Measurements from ENCODE around the gene CSNK1G1. TPM values are rescaled to one million over a fixed set of nuclear protein-coding genes. Genes with fewer than 3 reads are reported as not detected.

Gene CSNK1G1
- total and polyA plus RNA-seq, 2 donors (not counting 1 experiment from before 2014, with no cell fraction given): 18.2 to 27.1 TPM

DNA sequence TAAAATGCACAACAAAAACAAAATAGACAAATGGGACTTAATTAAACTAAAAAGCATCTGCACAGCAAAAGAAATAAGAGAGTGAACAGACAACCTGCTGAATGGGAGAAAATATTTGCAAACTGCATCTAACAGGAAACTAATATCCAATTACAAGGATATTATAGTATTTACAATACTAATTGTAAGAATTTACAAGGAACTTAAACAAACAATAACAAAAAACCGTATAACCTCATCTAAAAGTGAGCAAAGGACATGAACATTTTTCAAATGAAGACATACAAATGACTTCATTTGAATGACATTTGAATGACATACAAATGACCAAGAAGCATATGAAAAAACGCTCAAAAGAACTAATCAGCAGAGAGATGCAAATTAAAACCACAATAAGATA, 66.4 kb downstream of the CSNK1G1 start:
- H3K9me3 ChIP-seq (ENCODE audit: control insufficient read depth, insufficient read depth, low read depth, low read length): no peaks in the 10 kb centered on the region
- H4K20me1 ChIP-seq (ENCODE audit: control insufficient read depth, extremely low read depth, insufficient read depth, low read length): no peaks in the 10 kb centered on the region
- no peaks in the 10 kb centered on the region for H3K27me3 ChIP-seq (ENCODE audit: control insufficient read depth, insufficient read depth, low read length)
- no peak overlapping the region for H3K4me3 ChIP-seq (replicated peaks in 1 of 4; ENCODE audit: control extremely low read depth in 1 of 4, insufficient read depth in 1 of 4, low read depth in 3 of 4, low read length in 4 of 4)
- H3K79me2 ChIP-seq (ENCODE audit: control insufficient read depth, insufficient read depth, low read length): peaks cover 23% of the 10 kb centered on the region
- no peak for DNase-seq (ENCODE audit: low read depth in 2 of 2)
- no peak overlapping the region for H2AFZ ChIP-seq (ENCODE audit: low read length)
- no peak overlapping the region for H3K27ac ChIP-seq (ENCODE audit: insufficient read depth, low read length)
- no peaks in the 10 kb centered on the region for H3K36me3 ChIP-seq (ENCODE audit: control insufficient read depth, insufficient read depth, low read length)
- no peak overlapping the region for H3K4me2 ChIP-seq (ENCODE audit: extremely low read depth, insufficient read depth, low read length)
- H3K9ac ChIP-seq (ENCODE audit: insufficient read depth, low read length): no peak overlapping the region
- TF ChIP-seq, protein P1, sequence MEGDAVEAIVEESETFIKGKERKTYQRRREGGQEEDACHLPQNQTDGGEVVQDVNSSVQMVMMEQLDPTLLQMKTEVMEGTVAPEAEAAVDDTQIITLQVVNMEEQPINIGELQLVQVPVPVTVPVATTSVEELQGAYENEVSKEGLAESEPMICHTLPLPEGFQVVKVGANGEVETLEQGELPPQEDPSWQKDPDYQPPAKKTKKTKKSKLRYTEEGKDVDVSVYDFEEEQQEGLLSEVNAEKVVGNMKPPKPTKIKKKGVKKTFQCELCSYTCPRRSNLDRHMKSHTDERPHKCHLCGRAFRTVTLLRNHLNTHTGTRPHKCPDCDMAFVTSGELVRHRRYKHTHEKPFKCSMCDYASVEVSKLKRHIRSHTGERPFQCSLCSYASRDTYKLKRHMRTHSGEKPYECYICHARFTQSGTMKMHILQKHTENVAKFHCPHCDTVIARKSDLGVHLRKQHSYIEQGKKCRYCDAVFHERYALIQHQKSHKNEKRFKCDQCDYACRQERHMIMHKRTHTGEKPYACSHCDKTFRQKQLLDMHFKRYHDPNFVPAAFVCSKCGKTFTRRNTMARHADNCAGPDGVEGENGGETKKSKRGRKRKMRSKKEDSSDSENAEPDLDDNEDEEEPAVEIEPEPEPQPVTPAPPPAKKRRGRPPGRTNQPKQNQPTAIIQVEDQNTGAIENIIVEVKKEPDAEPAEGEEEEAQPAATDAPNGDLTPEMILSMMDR (conservative IDR thresholded peaks at IDR 0.05 in 1 of 2, IDR thresholded peaks at IDR 0.05 in 1 of 2; ENCODE audit: low read depth in 1 of 2, low read length in 2 of 2): no peak
- TF ChIP-seq EZH2 (IDR thresholded peaks at IDR 0.05; ENCODE audit: low read length, missing control alignments): no peak
- H3K4me1 ChIP-seq (ENCODE audit: control insufficient read depth, extremely low read depth, insufficient read depth, low read length): peaks cover 3% of the 10 kb centered on the region

DNA sequence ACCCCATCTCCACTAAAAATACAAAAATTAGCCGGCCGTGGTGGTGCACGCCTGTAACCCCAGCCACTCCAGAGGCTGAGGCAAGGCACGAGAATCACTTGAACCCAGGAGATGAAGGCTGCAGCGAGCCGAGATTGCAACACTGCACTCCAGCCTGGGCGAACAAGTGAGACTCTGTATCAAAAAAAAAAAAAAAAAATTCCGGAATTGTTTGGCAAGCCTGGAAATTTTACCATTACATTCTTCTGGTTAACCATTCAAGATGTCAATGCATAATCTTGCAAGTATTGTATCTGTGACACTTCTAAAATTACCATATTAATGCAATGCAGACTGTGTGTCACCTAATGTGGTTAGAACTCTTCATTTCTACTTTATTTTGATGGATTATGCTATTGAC, 67.0 kb downstream of the CSNK1G1 start:
- Histone ChIP-seq H3K27me3 (ENCODE audit: control insufficient read depth, insufficient read depth, low read length) (no peaks in the 10 kb centered on the region), H3K36me3 (ENCODE audit: control insufficient read depth, insufficient read depth, low read length) (no peaks in the 10 kb centered on the region), H3K9ac (ENCODE audit: insufficient read depth, low read length) (no peak overlapping the region), H4K20me1 (ENCODE audit: control insufficient read depth, extremely low read depth, insufficient read depth, low read length) (no peaks in the 10 kb centered on the region), H3K79me2 (ENCODE audit: control insufficient read depth, insufficient read depth, low read length) (peaks cover 23% of the 10 kb centered on the region), H3K4me2 (ENCODE audit: extremely low read depth, insufficient read depth, low read length) (no peak overlapping the region), H3K27ac (ENCODE audit: insufficient read depth, low read length) (no peak overlapping the region), H3K4me3 (replicated peaks in 1 of 4; ENCODE audit: control extremely low read depth in 1 of 4, insufficient read depth in 1 of 4, low read depth in 3 of 4, low read length in 4 of 4) (no peak overlapping the region), H3K4me1 (ENCODE audit: control insufficient read depth, extremely low read depth, insufficient read depth, low read length) (peaks cover 3% of the 10 kb centered on the region), H2AFZ (ENCODE audit: low read length) (no peak overlapping the region), H3K9me3 (ENCODE audit: control insufficient read depth, insufficient read depth, low read depth, low read length) (no peaks in the 10 kb centered on the region)
- TF ChIP-seq, protein P1 (conservative IDR thresholded peaks at IDR 0.05 in 1 of 2, IDR thresholded peaks at IDR 0.05 in 1 of 2; ENCODE audit: low read depth in 1 of 2, low read length in 2 of 2): no peak
- no peak for TF ChIP-seq EZH2 (IDR thresholded peaks at IDR 0.05; ENCODE audit: low read length, missing control alignments)
- peak in 1 of 2 donors; percentile 58 for DNase-seq (ENCODE audit: low read depth in 2 of 2)

DNA sequence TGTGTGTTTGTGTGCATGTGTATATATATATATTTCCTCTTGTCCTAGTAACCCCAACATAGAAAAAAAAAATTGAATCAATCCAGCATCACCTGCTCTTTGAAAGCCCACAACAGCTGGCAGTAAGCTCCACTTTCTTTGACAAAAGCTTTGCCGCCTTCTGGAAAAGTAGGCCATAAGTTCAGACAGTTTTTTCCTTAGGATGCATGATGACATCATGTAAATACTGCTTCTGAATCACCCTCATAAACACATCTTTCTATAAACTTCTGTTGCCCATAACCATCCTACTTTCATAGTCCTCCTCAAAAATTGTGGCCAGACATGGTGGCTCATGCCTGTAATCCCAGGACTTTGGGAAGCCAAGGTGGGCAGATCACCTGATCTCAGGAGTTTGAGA, 67.4 kb downstream of the CSNK1G1 start:
- peak; percentile 53 to 74 for DNase-seq (ENCODE audit: low read depth in 2 of 2)
- peaks cover 22% of the 10 kb centered on the region for H3K79me2 ChIP-seq (ENCODE audit: control insufficient read depth, insufficient read depth, low read length)
- peaks cover 3% of the 10 kb centered on the region for H3K4me1 ChIP-seq (ENCODE audit: control insufficient read depth, extremely low read depth, insufficient read depth, low read length)
- no peak overlapping the region for H2AFZ ChIP-seq (ENCODE audit: low read length)
- H4K20me1 ChIP-seq (ENCODE audit: control insufficient read depth, extremely low read depth, insufficient read depth, low read length): no peaks in the 10 kb centered on the region
- H3K27ac ChIP-seq (ENCODE audit: insufficient read depth, low read length): no peak overlapping the region
- TF ChIP-seq, protein P1 (conservative IDR thresholded peaks at IDR 0.05 in 1 of 2, IDR thresholded peaks at IDR 0.05 in 1 of 2; ENCODE audit: low read depth in 1 of 2, low read length in 2 of 2): no peak
- no peak for TF ChIP-seq EZH2 (IDR thresholded peaks at IDR 0.05; ENCODE audit: low read length, missing control alignments)
- H3K36me3 ChIP-seq (ENCODE audit: control insufficient read depth, insufficient read depth, low read length): no peaks in the 10 kb centered on the region
- no peak overlapping the region for H3K4me3 ChIP-seq (replicated peaks in 1 of 4; ENCODE audit: control extremely low read depth in 1 of 4, insufficient read depth in 1 of 4, low read depth in 3 of 4, low read length in 4 of 4)
- H3K9ac ChIP-seq (ENCODE audit: insufficient read depth, low read length): no peak overlapping the region
- no peaks in the 10 kb centered on the region for H3K9me3 ChIP-seq (ENCODE audit: control insufficient read depth, insufficient read depth, low read depth, low read length)
- H3K27me3 ChIP-seq (ENCODE audit: control insufficient read depth, insufficient read depth, low read length): no peaks in the 10 kb centered on the region
- no peak overlapping the region for H3K4me2 ChIP-seq (ENCODE audit: extremely low read depth, insufficient read depth, low read length)
